ENCODE data around the gene NEURL2.
A peak's percentile ranks its signal among the peaks of the same experiment; 100 is the strongest.

Gene NEURL2

GRCh38 chr20:45886590-45887345 is 4.2 kb downstream of the NEURL2 start:
- H2AK5ac ChIP-seq (ENCODE audit: low read depth, low read length) = no peak overlapping the region
- peaks cover 2% of the 10 kb centered on the region for H3K79me1 ChIP-seq (ENCODE audit: low read depth, low read length)
- H2AFZ ChIP-seq (ENCODE audit: low read length) = no peak overlapping the region
- no peak overlapping the region for H2BK12ac ChIP-seq (ENCODE audit: low read length)
- no peak overlapping the region for H4K91ac ChIP-seq (ENCODE audit: low read depth, low read length, poor library complexity)
- H2BK120ac ChIP-seq (ENCODE audit: low read depth, low read length) = no peak overlapping the region
- no peak overlapping the region for H3K23ac ChIP-seq (ENCODE audit: low read depth, low read length, poor library complexity)
- no peak for DNase-seq (ENCODE audit: low spot score)
- H3K27me3 ChIP-seq (ENCODE audit: control insufficient read depth in 3 of 3, insufficient read depth in 3 of 3, low read depth in 1 of 3, low read length in 3 of 3) = peaks cover 0 to 7% (median 0%) of the 10 kb centered on the region in 3 experiments
- H3K9ac ChIP-seq (ENCODE audit: low read depth, low read length, poor library complexity) = no peak overlapping the region
- no peak overlapping the region for H3K4me2 ChIP-seq (ENCODE audit: insufficient read depth, low read length, poor library complexity, severe bottlenecking)
- no peak overlapping the region for H3K4me3 ChIP-seq (ENCODE audit: low read length in 2 of 2)
- no peak overlapping the region for H4K8ac ChIP-seq (ENCODE audit: low read depth, low read length)
- no CpG with 5 or more reads among the region's 19 CpGs for WGBS, 2 donors (ENCODE audit: extremely low coverage in 2 of 2, insufficient read length in 2 of 2, insufficient replicate concordance in 1 of 2)
- H2BK5ac ChIP-seq (ENCODE audit: low read length) = no peak overlapping the region
- H3K27ac ChIP-seq (replicated peaks; ENCODE audit: low read length) = no peak overlapping the region
- H3K4ac ChIP-seq (ENCODE audit: low read length) = no peak overlapping the region
- H3K14ac ChIP-seq (ENCODE audit: low read length) = no peak overlapping the region
- peaks cover 0 to 1% of the 10 kb centered on the region in 2 donors for H3K9me3 ChIP-seq (replicated peaks in 1 of 2; ENCODE audit: control insufficient read depth in 2 of 2, insufficient read depth in 1 of 2, low read depth in 1 of 2, low read length in 2 of 2)
- H3K18ac ChIP-seq (ENCODE audit: low read length) = no peak overlapping the region
- H3K36me3 ChIP-seq (replicated peaks in 1 of 2; ENCODE audit: control insufficient read depth in 2 of 2, insufficient read depth in 2 of 2, low read length in 2 of 2) = peaks cover 19 to 46% of the 10 kb centered on the region in 2 donors
- H3K4me1 ChIP-seq (ENCODE audit: control insufficient read depth in 2 of 2, insufficient read depth in 1 of 2, low read depth in 1 of 2, low read length in 2 of 2) = peaks cover 3 to 5% of the 10 kb centered on the region in 2 donors
- H2BK15ac ChIP-seq (ENCODE audit: low read length) = no peak overlapping the region

- no peak overlapping the region for H3K18ac ChIP-seq (ENCODE audit: low read length)
- no peak overlapping the region for H2BK120ac ChIP-seq (ENCODE audit: low read depth, low read length)
- H3K4me3 ChIP-seq (ENCODE audit: low read length in 2 of 2) = no peak overlapping the region
- no peak overlapping the region for H3K9ac ChIP-seq (ENCODE audit: low read depth, low read length, poor library complexity)
- H3K4me1 ChIP-seq (ENCODE audit: control insufficient read depth in 2 of 2, insufficient read depth in 1 of 2, low read depth in 1 of 2, low read length in 2 of 2) = peaks cover 0 to 3% of the 10 kb centered on the region in 2 donors
- H3K27me3 ChIP-seq (ENCODE audit: control insufficient read depth in 3 of 3, insufficient read depth in 3 of 3, low read depth in 1 of 3, low read length in 3 of 3) = no peaks in the 10 kb centered on the region
- no peak overlapping the region for H2BK15ac ChIP-seq (ENCODE audit: low read length)
- no peak overlapping the region for H3K23ac ChIP-seq (ENCODE audit: low read depth, low read length, poor library complexity)
- no peak for DNase-seq (ENCODE audit: low spot score)
- peaks cover 0 to 1% of the 10 kb centered on the region in 2 donors for H3K9me3 ChIP-seq (replicated peaks in 1 of 2; ENCODE audit: control insufficient read depth in 2 of 2, insufficient read depth in 1 of 2, low read depth in 1 of 2, low read length in 2 of 2)
- no peak overlapping the region for H2AFZ ChIP-seq (ENCODE audit: low read length)
- no peak overlapping the region for H3K4ac ChIP-seq (ENCODE audit: low read length)
- H3K14ac ChIP-seq (ENCODE audit: low read length) = no peak overlapping the region
- no CpG with 5 or more reads among the region's 9 CpGs for WGBS, 2 donors (ENCODE audit: extremely low coverage in 2 of 2, insufficient read length in 2 of 2, insufficient replicate concordance in 1 of 2)
- peaks cover 1% of the 10 kb centered on the region for H3K79me1 ChIP-seq (ENCODE audit: low read depth, low read length)
- H3K4me2 ChIP-seq (ENCODE audit: insufficient read depth, low read length, poor library complexity, severe bottlenecking) = no peak overlapping the region
- H4K8ac ChIP-seq (ENCODE audit: low read depth, low read length) = no peak overlapping the region
- H3K27ac ChIP-seq (replicated peaks; ENCODE audit: low read length) = no peak overlapping the region
- H2AK5ac ChIP-seq (ENCODE audit: low read depth, low read length) = no peak overlapping the region
- H2BK12ac ChIP-seq (ENCODE audit: low read length) = no peak overlapping the region
- peaks cover 19 to 51% of the 10 kb centered on the region in 2 donors for H3K36me3 ChIP-seq (replicated peaks in 1 of 2; ENCODE audit: control insufficient read depth in 2 of 2, insufficient read depth in 2 of 2, low read length in 2 of 2)
- no peak overlapping the region for H4K91ac ChIP-seq (ENCODE audit: low read depth, low read length, poor library complexity)
- no peak overlapping the region for H2BK5ac ChIP-seq (ENCODE audit: low read length)
These were observed 7.9 kb downstream of the NEURL2 start for GRCh38 chr20:45883100-45883469.

DNA sequence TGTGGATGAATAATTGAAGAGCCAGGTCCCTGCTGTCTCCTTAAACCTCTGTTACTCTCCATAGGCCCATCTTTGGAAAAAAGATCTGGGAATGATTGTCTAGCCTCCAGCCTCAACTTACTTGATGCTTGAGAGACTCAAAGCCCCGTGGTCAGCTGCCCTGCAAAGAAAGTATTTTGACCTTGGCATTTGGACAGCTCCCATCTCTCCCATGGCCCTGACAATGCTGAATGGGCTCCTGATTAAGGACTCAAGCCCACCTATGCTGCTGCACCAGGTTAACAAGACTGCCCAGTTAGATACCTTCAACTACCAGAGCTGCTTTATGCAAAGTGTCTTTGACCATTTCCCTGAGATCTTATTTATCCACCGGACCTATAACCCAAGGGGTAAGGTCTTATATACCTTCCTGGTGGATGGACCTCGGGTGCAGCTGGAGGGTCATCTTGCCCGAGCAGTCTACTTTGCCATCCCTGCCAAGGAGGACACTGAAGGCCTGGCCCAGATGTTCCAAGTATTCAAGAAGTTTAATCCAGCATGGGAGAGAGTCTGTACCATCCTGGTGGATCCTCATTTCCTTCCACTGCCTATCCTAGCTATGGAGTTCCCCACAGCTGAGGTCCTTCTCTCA is 8.4 kb downstream of the NEURL2 start:
- H3K9me3 ChIP-seq (replicated peaks in 1 of 2; ENCODE audit: control insufficient read depth in 2 of 2, insufficient read depth in 1 of 2, low read depth in 1 of 2, low read length in 2 of 2) = peaks cover 0 to 1% of the 10 kb centered on the region in 2 donors
- no peak overlapping the region for H2BK15ac ChIP-seq (ENCODE audit: low read length)
- no peak overlapping the region for H3K4me3 ChIP-seq (ENCODE audit: low read length in 2 of 2)
- no peak overlapping the region for H4K91ac ChIP-seq (ENCODE audit: low read depth, low read length, poor library complexity)
- peaks cover 21 to 54% of the 10 kb centered on the region in 2 donors for H3K36me3 ChIP-seq (replicated peaks in 1 of 2; ENCODE audit: control insufficient read depth in 2 of 2, insufficient read depth in 2 of 2, low read length in 2 of 2)
- H2AFZ ChIP-seq (ENCODE audit: low read length) = no peak overlapping the region
- no peak overlapping the region for H4K8ac ChIP-seq (ENCODE audit: low read depth, low read length)
- no peak overlapping the region for H2BK5ac ChIP-seq (ENCODE audit: low read length)
- H3K4ac ChIP-seq (ENCODE audit: low read length) = no peak overlapping the region
- WGBS, 2 donors (ENCODE audit: extremely low coverage in 2 of 2, insufficient read length in 2 of 2, insufficient replicate concordance in 1 of 2) = no CpG with 5 or more reads among the region's 4 CpGs
- no peak overlapping the region for H3K18ac ChIP-seq (ENCODE audit: low read length)
- H3K27me3 ChIP-seq (ENCODE audit: control insufficient read depth in 3 of 3, insufficient read depth in 3 of 3, low read depth in 1 of 3, low read length in 3 of 3) = no peaks in the 10 kb centered on the region
- H2AK5ac ChIP-seq (ENCODE audit: low read depth, low read length) = no peak overlapping the region
- no peak overlapping the region for H3K14ac ChIP-seq (ENCODE audit: low read length)
- H3K4me1 ChIP-seq (ENCODE audit: control insufficient read depth in 2 of 2, insufficient read depth in 1 of 2, low read depth in 1 of 2, low read length in 2 of 2) = peaks cover 0 to 3% of the 10 kb centered on the region in 2 donors
- DNase-seq (ENCODE audit: low spot score) = no peak
- H3K27ac ChIP-seq (replicated peaks; ENCODE audit: low read length) = no peak overlapping the region
- H3K23ac ChIP-seq (ENCODE audit: low read depth, low read length, poor library complexity) = no peak overlapping the region
- peaks cover 1% of the 10 kb centered on the region for H3K79me1 ChIP-seq (ENCODE audit: low read depth, low read length)
- no peak overlapping the region for H3K9ac ChIP-seq (ENCODE audit: low read depth, low read length, poor library complexity)
- H2BK120ac ChIP-seq (ENCODE audit: low read depth, low read length) = no peak overlapping the region
- H3K4me2 ChIP-seq (ENCODE audit: insufficient read depth, low read length, poor library complexity, severe bottlenecking) = no peak overlapping the region
- H2BK12ac ChIP-seq (ENCODE audit: low read length) = no peak overlapping the region

DNA sequence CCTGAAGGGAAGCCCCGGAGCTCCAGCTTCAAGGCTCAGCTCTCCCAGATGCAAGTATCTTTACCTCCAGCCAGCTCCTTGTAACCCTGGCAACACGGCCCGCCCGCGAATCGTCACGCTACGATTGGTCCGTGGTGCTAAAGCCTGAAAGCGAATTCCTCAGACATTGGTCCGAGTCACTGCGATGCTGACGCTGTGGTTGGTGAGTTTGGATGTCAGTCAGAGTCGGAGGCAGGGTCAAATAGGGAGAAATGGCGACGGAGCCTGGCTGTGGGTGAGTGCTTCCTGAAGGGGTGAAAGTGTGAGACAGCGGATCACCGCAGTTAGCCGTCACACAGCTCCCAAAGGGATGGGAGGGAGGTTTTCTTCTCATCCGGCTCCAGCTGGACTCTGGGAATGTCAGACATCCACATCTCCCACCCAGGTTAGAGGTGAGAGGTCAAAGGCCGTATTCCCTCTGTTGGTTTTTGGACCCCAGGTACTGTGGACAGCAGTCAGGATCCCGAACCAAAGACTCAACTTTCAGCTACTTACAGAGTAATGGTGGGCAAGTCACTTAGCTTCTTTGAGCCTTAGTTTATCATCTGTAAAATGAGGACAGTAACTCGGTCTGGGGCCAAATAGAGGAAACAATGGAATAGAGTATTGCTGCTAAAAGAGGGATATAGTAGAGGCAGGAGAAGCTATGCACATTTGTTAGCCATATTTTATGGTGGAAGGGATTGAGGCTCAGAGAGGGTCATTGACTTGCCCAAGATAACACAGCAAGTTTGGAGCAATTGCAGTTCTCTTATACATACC is 9.8 kb downstream of the NEURL2 start, which contains the start of gene ZSWIM1:
Gene ZSWIM1 (plus strand): TSS at position 240 of the 801 bp plus-strand sequence. CDS start 1,366 bp downstream, outside the sequence.
- peak; percentile 99 for DNase-seq (ENCODE audit: low spot score)
- H3K27me3 ChIP-seq (ENCODE audit: control insufficient read depth in 3 of 3, insufficient read depth in 3 of 3, low read depth in 1 of 3, low read length in 3 of 3) = no peaks in the 10 kb centered on the region
- no peak within 1 kb of the TSS for H2BK12ac ChIP-seq (ENCODE audit: low read length)
- H3K4me3 ChIP-seq (ENCODE audit: low read length in 2 of 2) = peak within 1 kb of the TSS; percentile 77 to 95
- H3K27ac ChIP-seq (replicated peaks; ENCODE audit: low read length) = peak within 1 kb of the TSS; percentile 70
- no peak within 1 kb of the TSS for H3K23ac ChIP-seq (ENCODE audit: low read depth, low read length, poor library complexity)
- H2BK15ac ChIP-seq (ENCODE audit: low read length) = no peak within 1 kb of the TSS
- no peak within 1 kb of the TSS for H4K8ac ChIP-seq (ENCODE audit: low read depth, low read length)
- peak within 1 kb of the TSS; percentile 88 for H3K18ac ChIP-seq (ENCODE audit: low read length)
- peaks cover 0 to 3% of the 10 kb centered on the region in 2 donors for H3K4me1 ChIP-seq (ENCODE audit: control insufficient read depth in 2 of 2, insufficient read depth in 1 of 2, low read depth in 1 of 2, low read length in 2 of 2)
- H3K36me3 ChIP-seq (replicated peaks in 1 of 2; ENCODE audit: control insufficient read depth in 2 of 2, insufficient read depth in 2 of 2, low read length in 2 of 2) = peaks cover 21 to 51% of the 10 kb centered on the region in 2 donors
- H3K4me2 ChIP-seq (ENCODE audit: insufficient read depth, low read length, poor library complexity, severe bottlenecking) = peak within 1 kb of the TSS; percentile 81
- no peak within 1 kb of the TSS for H2BK5ac ChIP-seq (ENCODE audit: low read length)
- no peak within 1 kb of the TSS for H2AK5ac ChIP-seq (ENCODE audit: low read depth, low read length)
- no peak within 1 kb of the TSS for H3K14ac ChIP-seq (ENCODE audit: low read length)
- WGBS, 2 donors (ENCODE audit: extremely low coverage in 2 of 2, insufficient read length in 2 of 2, insufficient replicate concordance in 1 of 2) = no CpG with 5 or more reads among the region's 23 CpGs
- peak within 1 kb of the TSS; percentile 83 for H2AFZ ChIP-seq (ENCODE audit: low read length)
- no peak within 1 kb of the TSS for H4K91ac ChIP-seq (ENCODE audit: low read depth, low read length, poor library complexity)
- H3K4ac ChIP-seq (ENCODE audit: low read length) = no peak within 1 kb of the TSS
- peaks cover 0 to 1% of the 10 kb centered on the region in 2 donors for H3K9me3 ChIP-seq (replicated peaks in 1 of 2; ENCODE audit: control insufficient read depth in 2 of 2, insufficient read depth in 1 of 2, low read depth in 1 of 2, low read length in 2 of 2)
- H3K79me1 ChIP-seq (ENCODE audit: low read depth, low read length) = peaks cover 1% of the 10 kb centered on the region
- H2BK120ac ChIP-seq (ENCODE audit: low read depth, low read length) = no peak within 1 kb of the TSS
- H3K9ac ChIP-seq (ENCODE audit: low read depth, low read length, poor library complexity) = peak within 1 kb of the TSS; percentile 87

Data from neuronal stem cell (in vitro differentiated cells).